Stimulated activated CD4-positive, alpha-beta T cell treated with anti-CD3 and anti-CD28 coated beads, TNF-alpha, amount 100 ng/mL, for 4 hours (primary cell): ENCODE data around the gene KISS1.

ENCODE experiments used
- DNase-seq, 3 experiments: peaks; one replicate each; pipeline ENCODE4 v3.0.0-alpha.2; 2020; ENCODE audit warnings: low read depth in 3 of 3

Gene KISS1

GRCh38 chr1:204155881-204156280 is 40.4 kb downstream of the KISS1 start:
- DNase-seq, result no peak

DNA sequence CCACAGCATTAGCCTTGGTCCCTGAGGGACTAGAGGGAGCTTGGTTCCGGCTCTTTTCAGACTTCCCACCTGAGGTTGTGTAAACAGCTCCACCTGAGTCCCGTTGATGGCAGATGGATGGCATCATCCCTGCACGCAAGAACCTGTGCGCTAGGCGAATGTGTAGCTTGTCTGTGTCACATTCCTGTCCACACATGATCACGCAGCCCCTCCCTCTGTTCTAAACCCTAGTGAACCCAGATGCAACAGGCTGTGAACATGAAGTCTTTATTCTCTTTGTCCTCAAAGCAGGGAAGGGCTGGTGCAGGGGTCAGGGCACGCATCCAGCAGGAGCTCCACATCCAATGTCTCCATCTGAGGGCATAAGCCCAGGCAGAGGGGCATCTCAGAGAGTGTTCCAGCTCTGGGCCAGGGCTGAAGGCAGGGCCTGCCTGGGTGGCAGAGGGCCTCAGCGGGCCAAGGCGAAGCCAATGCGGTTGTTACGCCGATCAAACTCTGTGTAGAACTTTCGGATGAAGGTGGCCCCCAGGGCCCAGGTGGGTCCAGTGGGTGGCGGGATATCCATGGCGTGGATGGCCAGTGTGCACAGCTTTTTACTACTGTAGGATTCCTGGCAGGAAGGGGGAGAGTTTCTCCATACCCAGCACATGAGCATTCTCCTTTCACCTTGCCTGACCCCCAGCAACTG is 41.6 kb downstream of the KISS1 start:
- DNase-seq, result no peak

GRCh38 chr1:204153667-204154066 is 42.6 kb downstream of the KISS1 start:
- DNase-seq, result no peak

- no peak for DNase-seq
These were observed 43.8 kb downstream of the KISS1 start for GRCh38 chr1:204152310-204153044.

GRCh38 chr1:204151552-204152309 is 44.6 kb downstream of the KISS1 start, which contains the start of gene ETNK2:
Gene ETNK2, minus strand, starts transcription at chr1:204152044. Its CDS starts 192 bp downstream, at chr1:204151852.
- DNase-seq, result peak; percentile 24 to 49 (median 32)

DNA sequence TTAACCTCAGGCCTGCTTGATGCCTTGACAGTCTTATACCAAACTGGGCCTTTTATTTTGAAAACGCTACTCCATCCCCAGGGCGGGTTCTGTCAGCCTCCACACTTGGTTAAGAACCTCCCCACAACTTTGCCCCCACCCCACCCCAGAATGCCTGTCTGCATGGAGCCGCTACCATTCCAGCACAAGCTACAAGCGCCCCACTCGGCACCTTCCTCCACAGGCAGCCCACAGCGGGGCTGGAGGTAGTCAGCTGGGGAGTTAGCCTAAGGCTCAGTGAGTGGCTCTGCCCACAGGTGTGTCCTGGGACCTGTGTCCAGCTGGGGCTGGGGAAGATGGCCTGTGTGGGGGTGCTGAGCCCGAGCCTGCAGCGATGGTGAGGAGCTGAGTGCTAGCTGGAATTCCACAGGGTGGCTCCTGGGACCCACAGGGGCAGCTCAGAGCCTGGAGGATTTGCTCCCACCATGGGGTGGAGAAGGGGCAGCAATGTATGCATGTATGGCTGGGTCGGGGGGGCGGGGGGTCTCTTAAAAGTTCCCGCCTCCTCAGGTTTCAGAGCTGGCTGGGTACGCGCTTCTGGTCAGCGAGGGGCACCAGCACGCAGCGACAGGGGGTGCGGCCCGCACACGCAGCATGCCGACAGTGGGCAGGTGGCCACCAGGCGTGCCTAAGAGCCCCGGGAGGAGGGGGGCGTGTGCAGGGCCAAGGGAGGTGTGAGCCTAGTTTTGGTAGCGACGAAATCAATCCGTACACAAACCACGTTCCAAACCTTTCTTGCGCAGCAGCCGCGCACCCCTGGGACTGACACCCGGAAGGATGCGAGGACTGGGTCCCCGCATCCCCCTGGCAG is 45.4 kb downstream of the KISS1 start:
- DNase-seq, result no peak

GRCh38 chr1:204149635-204150565 is 46.4 kb downstream of the KISS1 start:
- DNase-seq, result no peak

DNA sequence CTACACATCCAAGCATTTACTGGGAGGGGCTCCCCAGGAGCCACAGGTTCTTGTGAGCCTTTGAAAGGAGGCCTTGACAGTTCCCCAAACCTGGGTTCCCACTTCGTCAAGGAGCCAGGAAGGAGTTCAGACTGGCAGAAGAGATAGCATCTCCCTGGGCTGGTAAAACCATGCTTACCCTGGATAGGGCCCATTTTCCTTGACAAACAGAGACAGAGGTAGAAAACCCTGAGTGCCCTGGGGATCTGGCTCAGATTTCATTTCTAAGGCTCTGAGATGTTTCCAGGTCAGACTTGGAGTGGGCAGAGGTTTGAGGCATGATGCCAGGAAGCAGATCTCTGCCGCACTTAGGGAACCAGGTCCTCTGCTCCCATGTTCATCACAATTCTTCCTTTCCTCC is 47.2 kb downstream of the KISS1 start:
- no peak for DNase-seq

DNA sequence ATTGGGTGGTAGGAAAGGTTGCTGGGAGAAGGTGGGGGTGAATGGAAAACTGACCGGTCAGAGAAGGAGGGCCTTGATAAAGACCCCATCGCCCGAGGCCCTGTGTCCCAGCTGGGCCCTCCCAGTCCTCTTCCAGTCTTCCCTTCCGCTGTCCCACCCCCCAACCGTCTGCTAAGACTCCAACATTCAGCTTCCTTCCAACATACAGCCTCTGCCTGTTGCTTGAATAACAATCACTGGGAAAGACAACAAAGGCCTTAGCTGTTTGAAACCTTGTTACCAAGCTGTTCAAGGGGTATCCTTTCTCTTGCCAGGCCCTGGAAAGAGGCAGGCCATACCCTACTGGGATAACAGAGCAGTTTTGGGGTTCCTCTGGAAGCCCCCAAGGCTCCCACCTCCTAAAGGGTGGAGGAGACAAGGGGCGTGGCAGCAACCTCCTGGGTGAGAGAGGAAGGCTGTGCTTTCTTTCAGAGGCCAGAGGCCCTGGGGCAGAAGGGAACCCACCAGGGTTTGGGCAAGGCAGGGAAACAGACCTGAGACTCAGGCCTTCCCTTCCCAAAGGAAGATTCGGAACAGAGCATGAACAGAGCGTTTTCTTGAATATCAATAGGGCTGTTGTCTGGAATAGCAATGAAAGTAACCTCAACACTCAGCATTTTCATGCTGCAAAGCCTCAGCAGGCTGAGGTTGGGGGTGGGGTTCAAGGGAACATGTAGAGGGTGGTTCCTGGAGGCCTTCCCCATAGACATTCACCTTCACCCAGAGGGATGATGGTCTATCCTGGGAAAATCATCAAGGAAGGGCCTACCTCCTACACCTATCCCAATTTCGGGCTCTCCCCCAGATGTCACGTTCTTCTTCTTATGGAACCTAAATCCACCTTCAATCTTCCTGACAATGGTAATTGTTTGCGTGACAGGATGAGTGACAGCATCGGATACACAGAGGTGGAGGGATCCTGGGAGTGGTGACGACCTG is 48.6 kb downstream of the KISS1 start:
- DNase-seq, result no peak

DNA sequence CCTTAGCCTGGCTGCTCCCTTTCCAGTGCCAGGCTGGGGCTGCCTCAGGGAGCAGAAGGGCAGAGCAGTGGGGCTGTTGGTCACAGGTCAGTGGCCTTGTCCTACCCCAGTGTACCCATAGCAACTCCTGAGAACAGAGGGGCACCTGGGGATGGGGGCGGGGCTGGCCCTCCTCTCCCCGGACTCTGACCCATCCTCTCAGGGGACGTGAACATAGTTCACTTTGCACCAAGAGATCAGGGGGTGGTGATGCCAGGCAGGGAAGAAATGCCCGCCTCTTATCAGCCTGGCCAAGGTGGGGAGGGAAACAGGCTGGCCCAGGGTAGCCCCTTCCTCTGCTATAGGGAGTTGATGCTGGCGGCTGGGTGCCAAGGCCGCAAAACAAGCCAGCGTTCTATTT is 49.3 kb downstream of the KISS1 start:
- DNase-seq, result no peak

GRCh38 chr1:204146309-204146708 is 50.0 kb downstream of the KISS1 start:
- DNase-seq, result no peak

GRCh38 chr1:204145033-204145504 is 51.2 kb downstream of the KISS1 start:
- DNase-seq, result no peak

GRCh38 chr1:204143276-204144041 is 52.8 kb downstream of the KISS1 start:
- no peak for DNase-seq

DNA sequence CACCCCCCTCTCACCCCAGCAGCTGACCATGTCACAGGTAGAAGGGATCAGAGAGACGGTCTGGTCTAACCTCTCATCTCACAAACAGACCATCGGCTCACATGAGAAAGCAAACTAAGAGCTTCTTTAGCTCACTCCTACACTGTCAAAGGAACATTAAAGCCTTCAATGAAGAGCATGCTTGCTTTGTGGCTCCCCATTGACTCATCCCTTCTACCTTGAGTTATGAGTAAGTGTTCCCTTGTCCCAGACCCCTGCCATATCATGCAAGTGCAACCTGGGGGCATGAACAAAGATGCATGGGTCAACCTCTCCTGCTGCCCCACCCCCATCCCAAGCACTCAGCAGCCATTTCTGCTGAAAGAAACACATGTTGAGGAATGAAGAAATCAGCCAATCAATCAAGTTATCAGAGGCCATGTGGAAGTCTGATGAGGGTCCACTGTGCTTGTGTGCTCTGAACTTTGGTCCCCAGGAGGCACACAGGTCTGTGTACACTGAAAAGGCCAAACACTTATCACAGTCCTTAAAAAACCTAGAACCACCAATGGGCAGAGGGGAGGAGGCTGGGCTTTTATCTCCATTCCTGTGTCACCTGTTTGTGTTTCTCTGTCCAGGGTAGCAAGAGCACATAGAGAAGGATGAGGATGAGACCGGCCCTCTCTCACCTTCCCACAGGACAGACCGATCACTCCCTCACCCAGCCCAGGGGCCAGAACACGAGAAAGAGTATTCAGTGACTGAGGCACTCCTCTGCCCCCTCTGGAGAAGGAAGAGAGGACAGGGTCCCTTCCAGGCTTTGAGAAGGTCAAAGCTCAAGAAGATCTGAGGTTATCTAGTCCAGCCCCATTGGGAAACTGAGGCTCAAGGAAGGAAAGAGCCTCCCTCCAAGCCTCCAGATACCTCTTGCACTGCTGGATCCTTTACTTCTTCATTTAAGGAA is 54.0 kb downstream of the KISS1 start:
- DNase-seq, result no peak

DNA sequence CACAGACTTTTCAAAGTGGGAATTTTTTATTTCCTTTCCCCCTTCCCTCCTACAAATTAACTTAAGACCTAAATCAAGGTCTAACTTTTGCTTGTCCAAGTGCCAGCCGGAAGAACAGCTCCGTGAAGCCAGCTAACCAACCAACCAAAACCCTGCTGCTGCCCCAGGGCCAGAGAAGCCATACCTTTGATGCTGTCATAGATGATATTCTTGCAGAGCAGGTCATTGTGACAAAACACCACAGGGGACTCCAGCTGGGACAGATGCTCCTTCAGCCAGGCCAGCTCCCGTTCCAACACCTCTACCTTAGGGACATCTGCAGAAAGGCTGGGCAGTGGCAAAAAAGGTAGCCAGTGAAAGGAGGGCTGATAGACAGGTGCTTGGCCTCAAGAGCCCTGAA is 55.2 kb downstream of the KISS1 start:
- DNase-seq, result no peak
